ENCODE measurements around the gene WDFY3.

The WDFY3 gene

GRCh38 chr4:84710548-84710947, 255.9 kb downstream of the WDFY3 start:
- no peaks in the 10 kb centered on the region for H3K9me3 ChIP-seq (ENCODE audit: control insufficient read depth, low read length)
- H3K4me3 ChIP-seq (ENCODE audit: insufficient read depth, low read depth, low read length, poor library complexity, severe bottlenecking) = no peak overlapping the region
- H3K36me3 ChIP-seq (ENCODE audit: control insufficient read depth, insufficient read depth, low read length) = no peaks in the 10 kb centered on the region
- H3K4me1 ChIP-seq (ENCODE audit: control insufficient read depth, insufficient read depth, low read length, poor library complexity, severe bottlenecking) = no peaks in the 10 kb centered on the region
- H3K27ac ChIP-seq (ENCODE audit: insufficient read depth, low read length, poor library complexity, severe bottlenecking) = no peak overlapping the region
- H3K27me3 ChIP-seq (replicated peaks; ENCODE audit: control insufficient read depth, insufficient read depth, low read length, poor library complexity, severe bottlenecking) = no peaks in the 10 kb centered on the region
- DNase-seq = no peak

DNA sequence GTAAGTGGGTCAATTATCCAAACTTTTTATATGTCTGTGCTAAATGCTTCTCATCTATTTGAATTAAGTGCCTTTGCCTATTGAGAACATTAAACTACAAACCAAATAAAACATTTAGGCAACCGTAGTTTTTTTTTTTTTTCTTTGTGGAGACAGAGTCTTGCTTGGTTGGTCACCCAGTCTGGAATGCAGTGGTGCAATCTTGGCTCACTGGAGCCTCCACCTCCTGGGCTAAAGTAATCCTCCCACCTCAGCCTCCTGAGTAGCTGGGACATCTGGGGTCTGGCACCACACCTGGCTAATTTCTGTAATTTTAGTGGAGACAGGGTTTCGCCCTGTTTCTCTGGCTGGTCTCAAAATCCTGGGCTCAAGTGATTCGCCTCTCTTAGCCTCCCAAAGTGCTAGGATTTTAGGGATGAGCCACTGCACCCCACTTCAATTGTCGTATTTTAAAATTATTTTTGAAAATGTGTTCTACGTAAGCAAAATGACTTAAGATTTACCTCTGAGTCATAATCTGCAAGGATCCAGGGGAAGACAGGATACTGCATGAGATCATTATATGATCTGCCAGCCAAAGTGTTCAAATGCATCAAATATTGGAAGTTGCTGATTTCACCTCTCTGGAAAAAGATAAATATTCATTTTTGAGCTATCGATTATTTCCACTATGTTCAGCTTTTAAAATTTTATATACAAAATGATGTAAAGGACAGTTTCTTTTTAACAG, 257.9 kb downstream of the WDFY3 start:
- no peaks in the 10 kb centered on the region for H3K4me1 ChIP-seq (ENCODE audit: control insufficient read depth, insufficient read depth, low read length, poor library complexity, severe bottlenecking)
- no peaks in the 10 kb centered on the region for H3K36me3 ChIP-seq (ENCODE audit: control insufficient read depth, insufficient read depth, low read length)
- DNase-seq = no peak
- no peaks in the 10 kb centered on the region for H3K27me3 ChIP-seq (replicated peaks; ENCODE audit: control insufficient read depth, insufficient read depth, low read length, poor library complexity, severe bottlenecking)
- no peak overlapping the region for H3K27ac ChIP-seq (ENCODE audit: insufficient read depth, low read length, poor library complexity, severe bottlenecking)
- H3K4me3 ChIP-seq (ENCODE audit: insufficient read depth, low read depth, low read length, poor library complexity, severe bottlenecking) = no peak overlapping the region
- no peaks in the 10 kb centered on the region for H3K9me3 ChIP-seq (ENCODE audit: control insufficient read depth, low read length)

GRCh38 chr4:84706286-84706685, 260.2 kb downstream of the WDFY3 start:
- no peaks in the 10 kb centered on the region for H3K27me3 ChIP-seq (replicated peaks; ENCODE audit: control insufficient read depth, insufficient read depth, low read length, poor library complexity, severe bottlenecking)
- no peaks in the 10 kb centered on the region for H3K36me3 ChIP-seq (ENCODE audit: control insufficient read depth, insufficient read depth, low read length)
- DNase-seq = no peak
- no peak overlapping the region for H3K4me3 ChIP-seq (ENCODE audit: insufficient read depth, low read depth, low read length, poor library complexity, severe bottlenecking)
- no peaks in the 10 kb centered on the region for H3K4me1 ChIP-seq (ENCODE audit: control insufficient read depth, insufficient read depth, low read length, poor library complexity, severe bottlenecking)
- H3K9me3 ChIP-seq (ENCODE audit: control insufficient read depth, low read length) = no peaks in the 10 kb centered on the region
- H3K27ac ChIP-seq (ENCODE audit: insufficient read depth, low read length, poor library complexity, severe bottlenecking) = no peak overlapping the region

GRCh38 chr4:84699001-84699671, 267.4 kb downstream of the WDFY3 start:
- H3K4me1 ChIP-seq (ENCODE audit: control insufficient read depth, insufficient read depth, low read length, poor library complexity, severe bottlenecking) = no peaks in the 10 kb centered on the region
- H3K27me3 ChIP-seq (replicated peaks; ENCODE audit: control insufficient read depth, insufficient read depth, low read length, poor library complexity, severe bottlenecking) = no peaks in the 10 kb centered on the region
- H3K9me3 ChIP-seq (ENCODE audit: control insufficient read depth, low read length) = no peaks in the 10 kb centered on the region
- no peaks in the 10 kb centered on the region for H3K36me3 ChIP-seq (ENCODE audit: control insufficient read depth, insufficient read depth, low read length)
- H3K4me3 ChIP-seq (ENCODE audit: insufficient read depth, low read depth, low read length, poor library complexity, severe bottlenecking) = no peak overlapping the region
- no peak overlapping the region for H3K27ac ChIP-seq (ENCODE audit: insufficient read depth, low read length, poor library complexity, severe bottlenecking)
- DNase-seq = no peak

DNA sequence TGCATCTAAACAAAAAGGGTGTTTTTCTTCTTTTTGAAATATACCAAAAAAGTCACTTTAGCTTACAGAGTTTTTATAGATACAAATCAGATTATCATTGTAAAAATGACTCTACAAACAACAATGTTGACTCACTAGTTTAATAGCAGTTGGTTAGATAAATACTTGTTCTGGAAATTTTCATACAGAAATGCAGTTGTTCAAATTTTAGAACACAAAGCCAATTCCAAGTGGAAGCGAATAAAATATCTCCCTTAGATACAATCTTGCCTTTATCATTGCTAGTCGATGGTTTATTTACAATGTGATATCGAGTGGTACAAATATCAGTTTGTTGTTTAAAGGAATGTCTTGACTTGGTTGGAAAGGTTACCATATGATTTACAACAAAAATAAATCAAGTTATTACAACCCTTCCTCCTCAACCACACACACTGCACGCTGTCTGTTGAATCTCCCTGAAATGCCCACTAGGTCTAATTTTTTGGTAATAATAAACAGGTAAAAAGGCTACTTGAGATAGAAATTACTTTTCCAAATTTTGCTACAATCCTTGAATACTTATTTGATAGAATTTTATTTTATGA, 268.8 kb downstream of the WDFY3 start:
- H3K9me3 ChIP-seq (ENCODE audit: control insufficient read depth, low read length) = no peaks in the 10 kb centered on the region
- no peaks in the 10 kb centered on the region for H3K36me3 ChIP-seq (ENCODE audit: control insufficient read depth, insufficient read depth, low read length)
- no peak overlapping the region for H3K4me3 ChIP-seq (ENCODE audit: insufficient read depth, low read depth, low read length, poor library complexity, severe bottlenecking)
- H3K4me1 ChIP-seq (ENCODE audit: control insufficient read depth, insufficient read depth, low read length, poor library complexity, severe bottlenecking) = no peaks in the 10 kb centered on the region
- no peak overlapping the region for H3K27ac ChIP-seq (ENCODE audit: insufficient read depth, low read length, poor library complexity, severe bottlenecking)
- DNase-seq = no peak
- no peaks in the 10 kb centered on the region for H3K27me3 ChIP-seq (replicated peaks; ENCODE audit: control insufficient read depth, insufficient read depth, low read length, poor library complexity, severe bottlenecking)

- Histone ChIP-seq H3K36me3 (ENCODE audit: control insufficient read depth, insufficient read depth, low read length) (no peaks in the 10 kb centered on the region), H3K27ac (ENCODE audit: insufficient read depth, low read length, poor library complexity, severe bottlenecking) (no peak overlapping the region), H3K4me3 (ENCODE audit: insufficient read depth, low read depth, low read length, poor library complexity, severe bottlenecking) (no peak overlapping the region), H3K9me3 (ENCODE audit: control insufficient read depth, low read length) (no peaks in the 10 kb centered on the region), H3K27me3 (replicated peaks; ENCODE audit: control insufficient read depth, insufficient read depth, low read length, poor library complexity, severe bottlenecking) (no peaks in the 10 kb centered on the region), H3K4me1 (ENCODE audit: control insufficient read depth, insufficient read depth, low read length, poor library complexity, severe bottlenecking) (no peaks in the 10 kb centered on the region)
- DNase-seq = no peak
Observed at GRCh38 chr4:84697159-84697558, 269.3 kb downstream of the WDFY3 start.

DNA sequence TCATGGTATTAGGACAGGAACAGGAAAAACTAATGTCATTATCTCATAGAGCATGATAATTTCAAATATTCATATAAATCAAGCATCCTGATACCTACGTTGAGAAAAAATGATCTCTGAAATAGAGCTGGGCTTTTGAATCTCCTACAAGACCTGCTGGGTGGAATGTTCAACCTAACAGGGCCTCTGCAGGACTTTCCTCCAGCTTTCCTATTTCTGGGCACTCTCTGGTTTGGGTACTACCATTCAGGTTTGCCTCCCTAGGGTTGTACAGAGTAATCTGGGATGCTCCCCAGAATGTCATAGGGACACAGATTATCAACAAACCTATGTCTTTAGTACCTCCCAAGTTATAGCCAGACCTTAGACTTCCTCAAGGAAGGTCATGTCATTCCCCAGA, 274.7 kb downstream of the WDFY3 start:
- no peaks in the 10 kb centered on the region for H3K36me3 ChIP-seq (ENCODE audit: control insufficient read depth, insufficient read depth, low read length)
- no peaks in the 10 kb centered on the region for H3K27me3 ChIP-seq (replicated peaks; ENCODE audit: control insufficient read depth, insufficient read depth, low read length, poor library complexity, severe bottlenecking)
- no peak for DNase-seq
- no peaks in the 10 kb centered on the region for H3K4me1 ChIP-seq (ENCODE audit: control insufficient read depth, insufficient read depth, low read length, poor library complexity, severe bottlenecking)
- H3K27ac ChIP-seq (ENCODE audit: insufficient read depth, low read length, poor library complexity, severe bottlenecking) = no peak overlapping the region
- no peak overlapping the region for H3K4me3 ChIP-seq (ENCODE audit: insufficient read depth, low read depth, low read length, poor library complexity, severe bottlenecking)
- H3K9me3 ChIP-seq (ENCODE audit: control insufficient read depth, low read length) = no peaks in the 10 kb centered on the region

DNA sequence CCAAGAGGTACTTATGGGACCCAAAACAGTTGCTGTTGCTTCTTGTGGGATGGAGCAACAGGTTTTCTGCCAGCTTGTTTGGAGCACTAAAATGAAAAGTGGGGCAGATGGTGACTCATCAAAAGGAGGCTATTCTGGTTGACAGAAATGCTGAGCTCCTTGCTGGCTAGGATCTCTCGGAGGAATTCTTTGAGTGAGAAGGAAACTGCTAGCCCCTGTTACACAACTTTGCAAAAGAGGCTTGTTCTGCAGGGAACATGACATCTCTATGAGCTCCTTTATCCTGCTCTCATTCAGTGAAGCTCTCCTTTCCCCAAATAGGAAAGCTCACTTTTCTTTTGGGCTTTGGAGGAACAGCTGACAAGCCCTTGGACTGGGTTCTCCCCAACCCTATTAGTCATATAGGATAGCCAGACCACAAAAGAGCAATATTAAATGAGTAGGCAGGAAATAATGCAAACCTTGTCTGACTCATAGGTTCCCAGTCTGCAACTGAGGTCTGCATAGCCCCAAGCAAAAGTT, 275.3 kb downstream of the WDFY3 start:
- Histone ChIP-seq H3K27ac (ENCODE audit: insufficient read depth, low read length, poor library complexity, severe bottlenecking) (no peak overlapping the region), H3K4me1 (ENCODE audit: control insufficient read depth, insufficient read depth, low read length, poor library complexity, severe bottlenecking) (no peaks in the 10 kb centered on the region), H3K36me3 (ENCODE audit: control insufficient read depth, insufficient read depth, low read length) (no peaks in the 10 kb centered on the region), H3K4me3 (ENCODE audit: insufficient read depth, low read depth, low read length, poor library complexity, severe bottlenecking) (no peak overlapping the region), H3K9me3 (ENCODE audit: control insufficient read depth, low read length) (no peaks in the 10 kb centered on the region), H3K27me3 (replicated peaks; ENCODE audit: control insufficient read depth, insufficient read depth, low read length, poor library complexity, severe bottlenecking) (no peaks in the 10 kb centered on the region)
- DNase-seq = no peak

DNA sequence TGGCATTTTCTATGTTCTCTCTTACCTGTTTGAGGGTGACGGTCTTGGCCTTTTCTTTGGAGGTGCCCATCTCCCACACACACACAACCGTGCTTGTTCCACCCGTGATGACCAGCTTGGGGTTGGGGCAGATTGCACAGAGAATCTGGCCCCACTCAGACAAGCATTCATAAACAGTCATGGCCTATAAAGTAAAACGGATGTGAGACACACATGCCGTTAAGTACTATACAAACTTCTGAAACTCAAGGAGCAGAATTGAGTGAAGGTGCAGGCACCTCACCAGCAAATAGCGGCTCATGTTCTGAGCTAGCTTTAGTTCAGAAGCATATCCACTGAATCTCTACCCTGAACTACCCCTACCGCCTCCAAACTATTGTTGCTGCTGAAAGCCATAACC, 276.0 kb downstream of the WDFY3 start:
- Histone ChIP-seq H3K9me3 (ENCODE audit: control insufficient read depth, low read length) (no peaks in the 10 kb centered on the region), H3K27me3 (replicated peaks; ENCODE audit: control insufficient read depth, insufficient read depth, low read length, poor library complexity, severe bottlenecking) (no peaks in the 10 kb centered on the region), H3K4me1 (ENCODE audit: control insufficient read depth, insufficient read depth, low read length, poor library complexity, severe bottlenecking) (no peaks in the 10 kb centered on the region), H3K36me3 (ENCODE audit: control insufficient read depth, insufficient read depth, low read length) (no peaks in the 10 kb centered on the region), H3K4me3 (ENCODE audit: insufficient read depth, low read depth, low read length, poor library complexity, severe bottlenecking) (no peak overlapping the region), H3K27ac (ENCODE audit: insufficient read depth, low read length, poor library complexity, severe bottlenecking) (no peak overlapping the region)
- no peak for DNase-seq

- no peak overlapping the region for H3K4me3 ChIP-seq (ENCODE audit: insufficient read depth, low read depth, low read length, poor library complexity, severe bottlenecking)
- no peaks in the 10 kb centered on the region for H3K36me3 ChIP-seq (ENCODE audit: control insufficient read depth, insufficient read depth, low read length)
- no peak for DNase-seq
- H3K27ac ChIP-seq (ENCODE audit: insufficient read depth, low read length, poor library complexity, severe bottlenecking) = no peak overlapping the region
- no peaks in the 10 kb centered on the region for H3K27me3 ChIP-seq (replicated peaks; ENCODE audit: control insufficient read depth, insufficient read depth, low read length, poor library complexity, severe bottlenecking)
- no peaks in the 10 kb centered on the region for H3K4me1 ChIP-seq (ENCODE audit: control insufficient read depth, insufficient read depth, low read length, poor library complexity, severe bottlenecking)
- H3K9me3 ChIP-seq (ENCODE audit: control insufficient read depth, low read length) = no peaks in the 10 kb centered on the region
Observed at GRCh38 chr4:84689197-84689596, 277.3 kb downstream of the WDFY3 start.
